ENCODE results near the gene ZNF175. TPM values are rescaled to one million over a fixed set of nuclear protein-coding genes. Genes with fewer than 3 reads are reported as not detected.

Gene ZNF175
- total and polyA plus RNA-seq, 2 donors (not counting 3 experiments of a cell fraction or from before 2014, with no cell fraction given), result 4.9 to 16.5 TPM

- ChIA-PET CTCF (interaction anchor here (1.4 to 1.6 kb wide), 2 partner anchors 29 to 34 kb away, joined by 4 read pairs; no protein-coding TSS in a partner anchor), POLR2A (no interaction called here)
- H3K4me3 ChIP-seq (replicated peaks in 1 of 3; ENCODE audit: insufficient read depth in 1 of 3, low read depth in 1 of 3, low read length in 3 of 3), result no peak overlapping the region
- intact Hi-C loops (cut with micrococcal nuclease) (no loop called here), dilution Hi-C loops (cut with MboI; ENCODE audit: extremely low pct_ligation_motif_present, low sequenced_read_pairs) (no loop called here)
- no peaks in the 10 kb centered on the region for H3K27me3 ChIP-seq (ENCODE audit: control insufficient read depth in 2 of 2, insufficient read depth in 2 of 2, low read length in 2 of 2)
- H3K4me1 ChIP-seq (ENCODE audit: control insufficient read depth, extremely low read depth, insufficient read depth, low read length), result no peaks in the 10 kb centered on the region
- FAIRE-seq (no peak), DNase-seq (ENCODE audit: low read depth, low spot score) (no peak)
- BruUV-seq (replicated peaks), result no TSS peak
- H3K9me1 ChIP-seq (replicated peaks; ENCODE audit: control insufficient read depth, extremely low read depth, insufficient read depth, low read length), result no peaks in the 10 kb centered on the region
- H3K36me3 ChIP-seq (ENCODE audit: control insufficient read depth in 2 of 2, extremely low read depth in 1 of 2, insufficient read depth in 2 of 2, low read length in 2 of 2), result no peaks in the 10 kb centered on the region
- no peaks in the 10 kb centered on the region for H4K20me1 ChIP-seq (replicated peaks; ENCODE audit: control insufficient read depth, extremely low read depth, insufficient read depth, low read length)
- H3K27ac ChIP-seq (ENCODE audit: insufficient read depth, low read depth, low read length), result no peak overlapping the region
- no peak overlapping the region for H3K9ac ChIP-seq (replicated peaks; ENCODE audit: extremely low read depth, insufficient read depth, low read length)
- no peaks in the 10 kb centered on the region for H3K79me2 ChIP-seq (ENCODE audit: control insufficient read depth, insufficient read depth, low read length)
- TF ChIP-seq MYC (IDR thresholded peaks at IDR 0.05; ENCODE audit: low read depth, low read length) (no peak), FOS (IDR thresholded peaks at IDR 0.05; ENCODE audit: borderline replicate concordance, insufficient read depth, low read length) (no peak), EZH2 (IDR thresholded peaks at IDR 0.05; ENCODE audit: borderline replicate concordance, low read depth, low read length, severe bottlenecking) (no peak), CTCF (IDR thresholded peaks at IDR 0.05; ENCODE audit: extremely low read depth in 1 of 2, insufficient read depth in 1 of 2, low read depth in 1 of 2, low read length in 2 of 2) (no peak), POLR2A (IDR thresholded peaks at IDR 0.05; ENCODE audit: low read depth, low read length) (no peak), MAX (IDR thresholded peaks at IDR 0.05; ENCODE audit: insufficient read depth, insufficient read length) (no peak), GATA2 (IDR thresholded peaks at IDR 0.05; ENCODE audit: insufficient read depth, insufficient read length, low read depth, low read length) (no peak), JUN (IDR thresholded peaks at IDR 0.05; ENCODE audit: borderline replicate concordance, insufficient read depth, insufficient read length, low read depth) (no peak), POLR2AphosphoS5 (IDR thresholded peaks at IDR 0.05; ENCODE audit: insufficient read depth, low read depth, low read length) (no peak)
- H3K4me2 ChIP-seq (ENCODE audit: insufficient read depth, low read length), result no peak overlapping the region
- no peaks in the 10 kb centered on the region for H3K9me3 ChIP-seq (replicated peaks; ENCODE audit: control insufficient read depth, insufficient read depth, low read length)
- no peak overlapping the region for H2AFZ ChIP-seq (ENCODE audit: low read depth, low read length)
Observed at GRCh38 chr19:51627491-51628138, 56.5 kb downstream of the ZNF175 start.

Measured in endothelial cell of umbilical vein (primary cell).